ENCODE results near the gene IFNGR2.

The IFNGR2 gene

DNA sequence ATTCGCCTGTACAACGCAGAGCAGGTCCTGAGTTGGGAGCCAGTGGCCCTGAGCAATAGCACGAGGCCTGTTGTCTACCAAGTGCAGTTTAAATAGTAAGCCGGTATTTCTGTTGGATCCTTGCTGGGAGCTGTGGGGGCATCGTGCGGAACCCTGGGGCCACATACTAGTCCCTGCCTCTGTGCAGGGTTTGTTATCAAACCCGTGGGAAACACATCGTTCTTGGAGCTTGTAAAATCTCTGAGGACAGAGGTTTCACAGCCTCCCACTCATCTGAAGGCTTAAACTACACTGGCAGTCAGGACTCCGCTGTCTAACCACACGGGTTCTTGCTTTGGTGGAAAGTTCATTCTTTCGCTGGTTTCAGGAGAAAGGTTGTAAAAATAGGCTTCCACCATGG, 11.7 kb downstream of the IFNGR2 start:
- ATAC-seq (replicated peaks; ENCODE audit: extremely low read depth, poor library complexity, severe bottlenecking): no peak
- peak overlapping the region; percentile 44 for H3K27ac Mint-ChIP-seq (ENCODE audit: low read depth)
- peaks cover 14% of the 10 kb centered on the region for H3K36me3 Mint-ChIP-seq (ENCODE audit: insufficient read depth)
- no peaks in the 10 kb centered on the region for H3K4me1 Mint-ChIP-seq
- H3K27me3 Mint-ChIP-seq: peaks cover 48% of the 10 kb centered on the region
- H3K4me3 Mint-ChIP-seq: no peak overlapping the region
- no peak for DNase-seq (ENCODE audit: low spot score in 2 of 2)
- no peaks in the 10 kb centered on the region for H3K9me3 Mint-ChIP-seq

DNA sequence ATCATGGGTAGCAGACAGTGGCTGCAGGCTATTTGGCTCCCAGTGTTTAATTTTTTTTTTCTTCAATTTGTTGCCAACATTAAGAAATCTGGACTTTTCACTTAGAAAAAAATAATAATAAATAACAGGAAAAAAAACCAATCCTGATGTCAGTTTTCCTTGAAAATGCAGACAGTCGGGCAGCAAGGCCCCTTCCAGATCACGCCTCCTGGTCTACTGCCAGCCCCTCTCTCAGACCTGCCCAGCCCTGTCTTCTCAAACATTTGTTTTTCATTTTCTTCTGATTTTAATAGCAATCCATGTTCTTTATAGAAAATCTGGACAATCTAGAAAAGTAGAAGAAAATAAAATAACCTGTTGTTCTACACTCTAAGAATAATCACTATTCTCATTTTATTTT, 15.5 kb downstream of the IFNGR2 start:
- H3K9me3 Mint-ChIP-seq: no peaks in the 10 kb centered on the region
- no peak for ATAC-seq (replicated peaks; ENCODE audit: extremely low read depth, poor library complexity, severe bottlenecking)

DNA sequence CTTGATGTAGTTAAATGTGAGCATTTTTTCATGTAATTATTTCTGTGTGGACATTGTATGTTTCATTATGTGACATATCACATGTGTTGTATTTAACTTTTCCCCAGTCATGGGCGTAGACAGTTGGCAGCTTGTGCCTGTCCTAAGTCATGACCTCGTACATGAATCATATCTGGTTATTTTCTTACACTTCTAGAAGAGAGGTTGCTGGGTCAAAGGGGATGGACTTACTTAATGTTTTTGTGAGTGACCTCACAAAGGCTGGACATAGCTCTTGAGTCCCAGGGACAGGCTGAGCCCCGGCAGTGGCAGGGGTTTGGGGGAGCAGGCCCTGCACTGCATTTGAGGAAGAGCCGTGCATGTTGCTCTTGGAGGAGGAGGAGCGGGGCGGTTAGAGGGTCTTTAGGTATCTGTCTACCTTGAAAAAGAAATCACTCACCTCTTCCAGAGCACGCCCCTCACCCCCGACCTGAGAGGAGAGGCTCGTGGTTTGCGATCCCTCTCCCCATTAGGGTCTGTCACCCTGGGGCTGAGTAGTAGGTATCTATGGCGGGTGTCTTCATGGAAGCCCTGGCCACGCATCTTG, 16.4 kb downstream of the IFNGR2 start:
- Mint-ChIP-seq H3K27ac (ENCODE audit: low read depth) (no peak overlapping the region), H3K36me3 (ENCODE audit: insufficient read depth) (peaks cover 24% of the 10 kb centered on the region), H3K27me3 (peaks cover 44% of the 10 kb centered on the region), H3K4me3 (no peak overlapping the region), H3K9me3 (no peaks in the 10 kb centered on the region), H3K4me1 (no peaks in the 10 kb centered on the region)
- ATAC-seq (replicated peaks; ENCODE audit: extremely low read depth, poor library complexity, severe bottlenecking) (no peak), DNase-seq (ENCODE audit: low spot score in 2 of 2) (no peak)

More for the DNA sequence above, 15.5 kb downstream of the IFNGR2 start:
- H3K36me3 Mint-ChIP-seq (ENCODE audit: insufficient read depth): peaks cover 24% of the 10 kb centered on the region
- no peaks in the 10 kb centered on the region for H3K4me1 Mint-ChIP-seq
- peaks cover 40% of the 10 kb centered on the region for H3K27me3 Mint-ChIP-seq
- DNase-seq (ENCODE audit: low spot score in 2 of 2): no peak
- no peak overlapping the region for H3K4me3 Mint-ChIP-seq
- no peak overlapping the region for H3K27ac Mint-ChIP-seq (ENCODE audit: low read depth)

DNA sequence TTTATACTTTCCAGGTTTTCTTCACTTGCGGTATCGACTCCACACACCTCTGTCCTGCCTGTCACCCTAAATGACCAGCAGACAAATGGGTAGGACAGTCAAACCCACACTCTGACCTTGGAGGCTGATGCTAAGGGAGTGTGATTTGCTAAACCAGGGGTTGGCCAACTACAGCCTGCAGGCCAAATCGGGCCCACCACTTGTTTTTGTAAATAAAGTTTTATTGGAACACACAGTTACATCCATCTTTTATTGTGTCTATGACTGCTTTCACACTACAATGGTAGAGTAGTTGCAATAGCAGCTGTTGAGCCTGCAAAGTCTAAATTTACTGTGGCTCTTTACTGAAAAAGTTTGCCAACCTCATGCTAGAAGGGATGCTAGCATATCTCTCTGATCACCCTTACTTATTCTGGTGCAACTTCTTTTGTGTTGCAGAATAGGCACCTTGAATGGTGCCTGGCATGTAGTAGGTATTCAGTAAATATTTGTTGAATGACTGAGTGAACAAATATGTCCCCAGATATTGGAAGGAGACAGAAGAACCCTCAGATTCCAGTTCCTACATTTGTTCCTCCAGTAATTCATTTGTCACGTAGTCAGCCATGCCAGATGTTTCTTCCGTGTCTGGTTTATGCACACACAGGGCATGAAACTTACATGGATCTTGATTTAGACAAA, 18.6 kb downstream of the IFNGR2 start:
- no peak for DNase-seq (ENCODE audit: low spot score in 2 of 2)
- no peak overlapping the region for H3K4me3 Mint-ChIP-seq
- no peaks in the 10 kb centered on the region for H3K4me1 Mint-ChIP-seq
- H3K27me3 Mint-ChIP-seq: peaks cover 29% of the 10 kb centered on the region
- H3K36me3 Mint-ChIP-seq (ENCODE audit: insufficient read depth): peaks cover 19% of the 10 kb centered on the region
- H3K27ac Mint-ChIP-seq (ENCODE audit: low read depth): no peak overlapping the region
- ATAC-seq (replicated peaks; ENCODE audit: extremely low read depth, poor library complexity, severe bottlenecking): no peak
- H3K9me3 Mint-ChIP-seq: no peaks in the 10 kb centered on the region

DNA sequence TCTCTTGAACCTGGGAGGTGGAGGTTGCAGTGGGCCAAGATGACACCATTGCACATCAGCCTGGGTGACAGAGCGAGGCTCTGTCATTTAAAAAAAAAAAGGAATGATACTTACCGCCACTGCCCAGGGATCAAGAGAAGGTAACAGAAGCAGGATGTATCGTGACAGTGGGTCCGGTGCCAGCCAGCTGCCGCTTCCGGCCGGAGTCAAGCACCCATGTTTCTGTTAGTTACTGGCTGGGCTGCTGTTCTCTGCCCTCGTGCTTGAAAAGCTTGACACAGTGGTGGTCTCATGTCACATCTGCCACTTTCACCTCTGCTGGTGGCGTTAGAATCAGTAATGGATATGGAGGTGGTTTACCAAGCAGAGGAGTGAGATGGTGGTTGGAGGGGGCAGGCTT, 21.0 kb downstream of the IFNGR2 start:
- H3K27me3 Mint-ChIP-seq: peaks cover 24% of the 10 kb centered on the region
- H3K36me3 Mint-ChIP-seq (ENCODE audit: insufficient read depth): peaks cover 22% of the 10 kb centered on the region
- no peak overlapping the region for H3K4me3 Mint-ChIP-seq
- no peaks in the 10 kb centered on the region for H3K9me3 Mint-ChIP-seq
- no peaks in the 10 kb centered on the region for H3K4me1 Mint-ChIP-seq
- no peak for ATAC-seq (replicated peaks; ENCODE audit: extremely low read depth, poor library complexity, severe bottlenecking)
- no peak overlapping the region for H3K27ac Mint-ChIP-seq (ENCODE audit: low read depth)
- no peak for DNase-seq (ENCODE audit: low spot score in 2 of 2)

DNA sequence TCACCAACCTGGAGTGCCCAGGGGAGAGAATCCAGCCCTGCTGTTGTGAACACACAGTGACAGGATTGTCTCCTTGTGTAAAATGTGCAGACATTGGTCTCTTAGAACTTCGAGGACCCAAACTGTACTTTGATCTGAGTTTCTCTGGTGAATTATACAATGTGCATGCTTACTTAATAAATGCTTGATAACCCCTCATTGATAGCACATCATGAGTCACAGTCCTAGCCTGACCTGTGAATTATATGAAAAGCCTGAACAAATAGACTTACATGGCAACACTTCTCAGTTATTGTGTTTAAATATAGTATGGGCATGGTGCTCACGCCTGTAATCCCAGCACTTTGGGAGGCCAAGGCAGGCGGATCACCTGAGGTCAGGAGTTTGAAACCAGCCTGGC, 22.6 kb downstream of the IFNGR2 start:
- Mint-ChIP-seq H3K4me3 (no peak overlapping the region), H3K4me1 (no peaks in the 10 kb centered on the region), H3K36me3 (ENCODE audit: insufficient read depth) (peaks cover 25% of the 10 kb centered on the region), H3K9me3 (no peaks in the 10 kb centered on the region), H3K27me3 (peaks cover 8% of the 10 kb centered on the region), H3K27ac (ENCODE audit: low read depth) (no peak overlapping the region)
- no peak for ATAC-seq (replicated peaks; ENCODE audit: extremely low read depth, poor library complexity, severe bottlenecking)
- DNase-seq (ENCODE audit: low spot score in 2 of 2): no peak

DNA sequence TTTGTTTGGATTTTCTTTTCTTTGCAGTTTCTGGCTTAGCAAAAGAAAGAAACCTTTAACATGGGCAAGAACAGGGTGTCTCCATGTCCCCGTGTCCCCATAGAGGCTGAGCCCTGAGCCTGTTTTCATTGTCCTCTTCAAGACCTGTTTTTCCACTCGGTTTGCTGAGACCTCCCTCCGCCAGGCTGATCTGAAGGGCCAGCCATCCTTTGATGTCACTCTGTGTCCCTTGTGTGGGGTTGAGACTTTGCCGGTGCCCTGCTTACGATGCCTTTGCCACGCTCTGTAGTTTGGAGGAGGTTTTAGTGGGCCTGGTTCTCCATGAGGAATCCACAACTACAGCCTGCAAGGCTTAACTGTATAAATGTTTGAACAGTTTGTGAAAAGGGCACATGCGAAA, 23.8 kb downstream of the IFNGR2 start:
- DNase-seq (ENCODE audit: low spot score in 2 of 2) (no peak), ATAC-seq (replicated peaks; ENCODE audit: extremely low read depth, poor library complexity, severe bottlenecking) (no peak)
- Mint-ChIP-seq H3K36me3 (ENCODE audit: insufficient read depth) (peaks cover 29% of the 10 kb centered on the region), H3K27ac (ENCODE audit: low read depth) (no peak overlapping the region), H3K27me3 (peaks cover 7% of the 10 kb centered on the region), H3K4me3 (no peak overlapping the region), H3K9me3 (no peaks in the 10 kb centered on the region), H3K4me1 (no peaks in the 10 kb centered on the region)

DNA sequence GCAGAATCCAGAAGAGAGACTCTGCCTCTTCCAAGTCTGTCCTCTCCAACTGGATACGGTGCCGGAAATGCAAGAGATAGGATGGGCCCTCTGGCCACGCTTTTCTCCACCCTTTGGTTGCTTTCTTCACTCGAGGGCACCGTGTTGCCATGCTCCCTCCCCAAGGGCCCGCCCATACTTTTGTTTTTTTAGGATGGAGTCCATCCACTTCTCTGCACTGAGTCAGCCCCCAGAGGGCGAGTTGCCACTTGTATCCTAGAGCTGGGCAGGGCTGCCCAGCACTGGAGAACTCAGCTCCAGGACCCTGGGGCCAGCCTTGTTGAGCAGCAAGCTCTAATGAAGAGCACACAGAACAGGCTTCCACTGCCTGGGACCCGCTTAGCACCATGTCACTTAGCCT, 25.5 kb downstream of the IFNGR2 start:
- H3K4me1 Mint-ChIP-seq: no peaks in the 10 kb centered on the region

DNA sequence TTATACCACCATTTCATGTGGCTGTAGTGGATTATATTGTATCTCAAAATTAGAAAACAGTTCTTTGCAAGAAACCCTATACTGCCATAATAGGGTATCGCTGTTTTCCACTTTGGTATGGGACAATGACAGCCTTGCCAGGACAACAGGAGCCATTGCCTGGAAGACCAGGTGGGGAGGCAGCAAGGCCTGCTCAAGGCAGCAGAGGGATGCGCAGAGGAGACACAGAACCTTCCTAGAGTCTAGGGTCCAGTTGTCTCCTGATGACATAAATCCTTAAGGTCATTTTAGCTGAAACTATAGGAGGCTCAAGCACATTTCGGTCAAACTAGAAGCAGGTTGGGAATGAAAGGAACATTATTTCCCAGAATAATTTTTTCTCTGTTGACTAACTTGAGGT, 27.6 kb downstream of the IFNGR2 start:
- Mint-ChIP-seq H3K9me3 (no peaks in the 10 kb centered on the region), H3K4me1 (no peaks in the 10 kb centered on the region), H3K27ac (ENCODE audit: low read depth) (no peak overlapping the region), H3K4me3 (no peak overlapping the region), H3K27me3 (no peaks in the 10 kb centered on the region), H3K36me3 (ENCODE audit: insufficient read depth) (peaks cover 39% of the 10 kb centered on the region)
- DNase-seq (ENCODE audit: low spot score in 2 of 2) (no peak), ATAC-seq (replicated peaks; ENCODE audit: extremely low read depth, poor library complexity, severe bottlenecking) (no peak)

More for the DNA sequence above, 25.5 kb downstream of the IFNGR2 start:
- no peak for ATAC-seq (replicated peaks; ENCODE audit: extremely low read depth, poor library complexity, severe bottlenecking)
- Mint-ChIP-seq H3K27me3 (peaks cover 7% of the 10 kb centered on the region), H3K36me3 (ENCODE audit: insufficient read depth) (peaks cover 31% of the 10 kb centered on the region), H3K9me3 (no peaks in the 10 kb centered on the region), H3K27ac (ENCODE audit: low read depth) (no peak overlapping the region), H3K4me3 (no peak overlapping the region)
- no peak for DNase-seq (ENCODE audit: low spot score in 2 of 2)

DNA sequence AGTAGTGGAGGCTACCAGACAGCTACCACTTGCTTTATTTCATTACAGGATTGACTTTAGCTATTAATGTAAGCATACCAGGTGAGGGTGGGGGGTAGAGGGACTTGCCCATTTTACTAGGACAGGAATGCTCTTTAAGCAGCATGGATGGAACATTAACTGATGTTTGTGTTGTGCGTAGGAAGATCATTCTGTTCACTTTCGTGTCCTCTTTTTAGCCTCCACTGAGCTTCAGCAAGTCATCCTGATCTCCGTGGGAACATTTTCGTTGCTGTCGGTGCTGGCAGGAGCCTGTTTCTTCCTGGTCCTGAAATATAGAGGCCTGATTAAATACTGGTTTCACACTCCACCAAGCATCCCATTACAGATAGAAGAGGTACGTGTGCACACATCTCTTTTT, 29.3 kb downstream of the IFNGR2 start:
- Mint-ChIP-seq H3K27ac (ENCODE audit: low read depth) (no peak overlapping the region), H3K27me3 (no peaks in the 10 kb centered on the region), H3K36me3 (ENCODE audit: insufficient read depth) (peaks cover 39% of the 10 kb centered on the region)

DNA sequence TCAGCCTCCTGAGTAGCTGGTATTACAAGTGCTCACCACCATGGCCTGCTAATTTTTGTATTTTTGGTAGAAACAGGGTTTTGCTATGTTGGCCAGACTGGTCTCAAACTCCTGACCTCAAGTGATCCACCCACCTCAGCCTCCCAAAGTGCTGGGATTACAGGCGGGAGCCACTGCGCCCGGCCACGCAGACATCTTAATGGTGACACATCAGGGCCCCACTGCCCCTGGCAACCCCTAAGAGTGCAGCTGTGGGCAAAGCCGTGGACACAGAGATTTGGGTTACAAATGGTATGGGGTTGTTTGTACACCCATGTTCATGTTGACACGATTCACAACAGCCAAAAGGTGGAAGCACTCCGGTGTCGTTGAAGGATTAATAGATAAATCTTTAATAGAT, 29.8 kb downstream of the IFNGR2 start:
- no peak overlapping the region for H3K4me3 Mint-ChIP-seq
- H3K9me3 Mint-ChIP-seq: no peaks in the 10 kb centered on the region
- H3K36me3 Mint-ChIP-seq (ENCODE audit: insufficient read depth): peaks cover 41% of the 10 kb centered on the region
- H3K27ac Mint-ChIP-seq (ENCODE audit: low read depth): no peak overlapping the region
- H3K4me1 Mint-ChIP-seq: no peaks in the 10 kb centered on the region
- ATAC-seq (replicated peaks; ENCODE audit: extremely low read depth, poor library complexity, severe bottlenecking): no peak
- no peak for DNase-seq (ENCODE audit: low spot score in 2 of 2)
- no peaks in the 10 kb centered on the region for H3K27me3 Mint-ChIP-seq

More for the DNA sequence above, 29.3 kb downstream of the IFNGR2 start:
- Mint-ChIP-seq H3K4me3 (no peak overlapping the region), H3K9me3 (no peaks in the 10 kb centered on the region), H3K4me1 (no peaks in the 10 kb centered on the region)
- ATAC-seq (replicated peaks; ENCODE audit: extremely low read depth, poor library complexity, severe bottlenecking) (no peak), DNase-seq (ENCODE audit: low spot score in 2 of 2) (no peak)

DNA sequence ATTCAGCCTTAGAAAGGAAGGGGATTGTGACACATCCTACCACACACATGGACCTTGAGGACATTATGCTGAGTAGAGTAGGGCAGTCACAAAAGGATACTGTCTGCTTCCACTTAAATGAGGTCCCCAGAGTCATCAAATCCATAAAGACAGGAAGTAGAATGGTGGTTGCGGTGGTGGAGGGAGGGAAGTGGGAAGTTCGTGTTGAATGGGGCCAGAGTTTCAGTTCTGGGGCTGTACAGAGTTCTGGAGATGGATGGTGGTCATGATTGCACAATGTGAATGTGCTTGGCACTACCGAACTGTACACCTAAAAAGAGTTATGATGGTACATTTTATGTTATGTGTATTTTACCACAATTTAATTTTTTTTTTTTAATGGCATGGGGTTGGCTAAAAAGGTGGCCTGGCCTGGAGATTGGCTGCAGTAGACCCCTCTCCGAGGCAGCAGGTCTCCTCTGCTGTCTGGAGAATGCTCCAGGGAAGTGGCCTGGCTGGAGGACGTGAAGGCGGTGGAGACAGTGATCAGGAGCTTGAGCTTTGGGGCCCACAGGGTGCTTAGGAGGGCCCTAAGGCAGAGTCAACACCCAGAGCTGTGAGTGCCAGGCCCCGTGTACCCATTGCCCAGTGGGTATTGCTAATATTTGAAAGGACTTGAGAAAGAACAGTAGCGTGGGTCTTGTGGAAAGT, 30.4 kb downstream of the IFNGR2 start:
- H3K27ac Mint-ChIP-seq (ENCODE audit: low read depth): peak overlapping the region; percentile 19
- no peaks in the 10 kb centered on the region for H3K4me1 Mint-ChIP-seq
- ATAC-seq (replicated peaks; ENCODE audit: extremely low read depth, poor library complexity, severe bottlenecking): no peak
- H3K27me3 Mint-ChIP-seq: no peaks in the 10 kb centered on the region
- no peak for DNase-seq (ENCODE audit: low spot score in 2 of 2)
- no peak overlapping the region for H3K4me3 Mint-ChIP-seq
- no peaks in the 10 kb centered on the region for H3K9me3 Mint-ChIP-seq
- H3K36me3 Mint-ChIP-seq (ENCODE audit: insufficient read depth): peaks cover 41% of the 10 kb centered on the region

DNA sequence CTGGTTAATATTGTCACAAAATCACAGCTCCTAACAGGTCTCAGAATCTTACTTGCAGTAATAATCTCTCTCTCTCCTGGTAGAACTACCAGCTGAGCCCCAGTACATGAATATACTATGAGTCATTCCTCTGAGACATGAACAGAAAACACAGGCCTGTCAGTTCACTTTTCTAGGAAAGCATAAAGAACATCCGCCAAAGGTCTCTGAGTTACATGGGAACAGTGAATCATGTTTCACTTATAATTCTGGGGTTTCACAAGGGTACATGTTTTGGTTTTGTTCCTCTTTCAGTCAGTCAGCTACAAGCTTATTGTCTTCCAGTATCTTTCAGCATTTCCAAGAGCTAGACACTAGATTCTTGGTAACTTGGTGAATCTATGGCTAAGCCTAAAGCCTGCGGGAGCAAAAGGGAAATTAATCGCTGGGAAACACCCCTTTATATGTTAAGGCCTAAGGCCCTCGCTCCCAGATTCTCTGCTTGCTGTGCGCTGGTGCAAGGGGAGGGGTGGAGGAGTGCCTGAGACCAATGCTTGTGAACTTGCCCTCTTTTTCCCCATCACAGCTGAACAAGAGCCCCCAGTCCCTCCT, 31.7 kb downstream of the IFNGR2 start:
- DNase-seq (ENCODE audit: low spot score in 2 of 2) (no peak), ATAC-seq (replicated peaks; ENCODE audit: extremely low read depth, poor library complexity, severe bottlenecking) (no peak)
- peaks cover 36% of the 10 kb centered on the region for H3K36me3 Mint-ChIP-seq (ENCODE audit: insufficient read depth)
- H3K4me1 Mint-ChIP-seq: no peaks in the 10 kb centered on the region
- H3K27me3 Mint-ChIP-seq: no peaks in the 10 kb centered on the region
- no peak overlapping the region for H3K4me3 Mint-ChIP-seq
- no peaks in the 10 kb centered on the region for H3K9me3 Mint-ChIP-seq
- H3K27ac Mint-ChIP-seq (ENCODE audit: low read depth): peak overlapping the region; percentile 12

Data from central memory CD8-positive, alpha-beta T cell (primary cell).